ENCODE results near the gene CNTFR. TPM values are rescaled to one million over a fixed set of nuclear protein-coding genes. Genes with fewer than 3 reads are reported as not detected.

Gene CNTFR
- total and polyA plus RNA-seq, 3 experiments from 2014 or later: not detected

DNA sequence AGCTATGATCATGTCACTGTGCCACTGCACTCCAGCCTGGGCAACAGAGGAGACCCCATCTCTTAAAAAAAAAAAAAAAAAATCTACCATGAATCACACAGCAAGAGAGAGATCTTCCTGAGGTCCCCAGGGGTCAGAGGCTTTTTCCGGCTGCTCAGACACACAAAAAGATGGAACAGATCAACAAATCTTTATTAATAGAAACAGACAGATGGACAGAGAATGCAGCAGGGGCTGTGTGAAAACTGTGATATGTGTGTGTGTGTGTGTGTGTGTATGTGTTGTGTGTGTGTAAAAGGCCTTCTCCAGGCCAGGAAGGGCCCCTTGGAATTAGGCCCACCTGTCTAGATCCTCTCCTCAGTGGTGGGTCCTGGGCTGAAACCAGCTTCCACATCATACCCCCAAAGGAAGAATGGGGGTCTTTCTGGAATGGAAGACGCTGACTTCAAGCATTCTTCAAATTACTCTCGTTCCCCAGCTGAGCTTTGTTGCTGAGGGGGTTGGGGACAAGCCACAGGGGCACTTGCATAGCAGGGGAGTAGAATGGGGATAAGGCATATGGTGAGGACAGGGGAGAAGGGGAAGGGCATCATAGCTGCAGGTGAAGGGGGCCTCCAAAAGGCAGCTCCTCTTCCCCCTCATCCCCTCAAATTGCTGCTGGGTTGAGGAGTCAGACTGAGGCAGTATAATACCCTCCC lies 45.2 kb upstream of the CNTFR start:
- H3K27ac Mint-ChIP-seq: peak overlapping the region in 3 of 8 donors; percentile 20 to 80 (median 38)

DNA sequence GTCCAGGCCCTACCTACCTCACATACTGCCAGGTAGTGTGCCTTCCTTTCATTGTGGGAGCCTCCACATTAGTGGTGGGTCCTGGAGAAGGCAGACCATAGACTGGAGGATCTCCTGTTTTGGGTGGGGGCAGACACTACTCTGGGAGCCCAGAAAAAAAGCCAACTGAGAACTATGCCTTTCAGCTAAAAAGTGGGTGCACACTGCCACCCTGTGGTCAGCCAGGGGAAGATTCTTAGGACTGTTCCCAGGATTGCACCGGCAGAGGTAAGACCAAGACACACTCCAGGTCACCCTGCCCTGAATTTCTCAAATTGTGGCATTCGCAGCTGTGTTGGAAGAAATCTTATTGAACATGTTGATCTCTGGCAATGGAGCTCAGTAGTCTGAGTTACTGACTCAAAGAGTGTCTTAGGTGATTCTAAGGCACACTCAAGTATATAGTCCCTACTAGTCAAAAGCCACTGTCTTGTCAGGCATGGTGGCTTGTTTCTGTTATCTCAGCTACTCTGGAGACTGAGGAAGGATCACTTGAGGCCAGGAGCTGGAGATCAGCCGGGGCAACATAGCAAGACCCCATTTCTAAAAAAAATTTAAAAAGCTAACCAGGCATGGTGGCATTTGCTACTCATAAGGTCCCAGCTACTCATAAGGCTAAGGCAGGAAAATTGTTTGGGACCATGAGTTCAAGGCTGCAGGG lies 44.5 kb upstream of the CNTFR start:
- H3K27me3 ChIP-seq (ENCODE audit: insufficient read depth, low read length, poor library complexity, severe bottlenecking): no peaks in the 10 kb centered on the region
- H3K27ac ChIP-seq (ENCODE audit: low read depth, low read length): no peak overlapping the region
- ChIA-PET POLR2A (interaction anchor here (0.7 to 2.8 kb wide), 4 partner anchors 14 to 23 kb away, joined by 3 to 12 read pairs (median 6); partner anchors contain the start of genes DCTN3 and RPP25L), CTCF (interaction anchor here (0.7 to 9.5 kb wide), 14 partner anchors 11 to 230 kb away, joined by 3 to 141 read pairs (median 14); partner anchors contain the start of genes CCL27, DCTN3, GALT and RPP25L)
- H3K4me3 Mint-ChIP-seq: peak overlapping the region in 3 of 7 donors; percentile 43 to 80 (median 79)
- peaks cover 6% of the 10 kb centered on the region for H3K36me3 ChIP-seq (ENCODE audit: insufficient read depth, low read length)
- H3K4me1 ChIP-seq (ENCODE audit: insufficient read depth, low read length): peaks cover 27% of the 10 kb centered on the region
- H3K4me3 ChIP-seq (ENCODE audit: low read length): no peak overlapping the region
- peak; percentile 58 to 82 (median 69) for DNase-seq
- no peaks in the 10 kb centered on the region for H3K9me3 Mint-ChIP-seq
- peaks cover 40 to 45% (median 44%) of the 10 kb centered on the region in 3 donors for H3K4me1 Mint-ChIP-seq
- peaks cover 0 to 21% (median 0%) of the 10 kb centered on the region in 3 donors for H3K36me3 Mint-ChIP-seq
- no peaks in the 10 kb centered on the region for H3K9me3 ChIP-seq (ENCODE audit: low read length)
- peak overlapping the region in 4 of 8 donors; percentile 24 to 66 (median 58) for H3K27ac Mint-ChIP-seq
- peaks cover 14 to 18% of the 10 kb centered on the region in 2 donors for H3K27me3 Mint-ChIP-seq

More for the DNA sequence above, 45.2 kb upstream of the CNTFR start:
- H3K4me3 Mint-ChIP-seq: peak overlapping the region in 1 of 7 donors; percentile 8
- peaks cover 0 to 21% (median 0%) of the 10 kb centered on the region in 3 donors for H3K36me3 Mint-ChIP-seq
- Histone ChIP-seq H3K4me3 (ENCODE audit: low read length) (no peak overlapping the region), H3K27me3 (ENCODE audit: insufficient read depth, low read length, poor library complexity, severe bottlenecking) (no peaks in the 10 kb centered on the region), H3K27ac (ENCODE audit: low read depth, low read length) (no peak overlapping the region), H3K36me3 (ENCODE audit: insufficient read depth, low read length) (peaks cover 6% of the 10 kb centered on the region), H3K9me3 (ENCODE audit: low read length) (no peaks in the 10 kb centered on the region), H3K4me1 (ENCODE audit: insufficient read depth, low read length) (peaks cover 22% of the 10 kb centered on the region)
- POLR2A ChIA-PET: interaction anchor here (0.7 to 2.8 kb wide), 4 partner anchors 15 to 24 kb away, joined by 3 to 12 read pairs (median 6); partner anchors contain the start of genes DCTN3 and RPP25L
- peaks cover 7 to 11% of the 10 kb centered on the region in 2 donors for H3K27me3 Mint-ChIP-seq
- no peak for DNase-seq
- CTCF ChIA-PET: interaction anchor here (0.7 to 9.5 kb wide), 14 partner anchors 12 to 231 kb away, joined by 3 to 141 read pairs (median 14); partner anchors contain the start of genes CCL27, DCTN3, GALT and RPP25L
- peaks cover 37 to 40% (median 39%) of the 10 kb centered on the region in 3 donors for H3K4me1 Mint-ChIP-seq
- H3K9me3 Mint-ChIP-seq: no peaks in the 10 kb centered on the region

DNA sequence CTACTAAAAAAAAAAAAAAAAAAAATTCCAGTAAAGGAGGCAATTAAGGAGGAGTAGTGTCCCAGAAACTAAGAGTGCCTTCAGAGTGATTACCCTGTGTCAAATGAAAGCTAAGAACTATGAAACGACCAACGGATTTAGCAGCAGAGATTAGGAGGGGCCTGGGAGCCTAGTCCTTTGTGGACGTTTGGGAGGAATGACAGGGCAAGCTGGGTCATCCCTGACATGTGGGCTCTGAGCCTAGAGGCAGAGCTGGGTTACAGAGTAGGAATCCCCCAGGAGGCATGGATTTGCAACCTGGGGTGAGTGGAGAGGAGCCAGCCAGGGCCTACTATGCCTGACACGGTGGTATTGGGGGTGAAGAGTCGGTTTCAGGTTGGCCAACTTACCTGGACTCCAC lies 43.6 kb upstream of the CNTFR start:
- no peak overlapping the region for H3K27ac ChIP-seq (ENCODE audit: low read depth, low read length)
- CTCF ChIA-PET: interaction anchor here (0.8 to 9.5 kb wide), 10 partner anchors 10 to 133 kb away, joined by 4 to 141 read pairs (median 20); partner anchors contain the start of genes CCL27, DCTN3, GALT and RPP25L

GRCh38 chr9:34630402-34631154 lies 41.1 kb upstream of the CNTFR start:
- peaks cover 30% of the 10 kb centered on the region for H3K27me3 ChIP-seq (ENCODE audit: insufficient read depth, low read length, poor library complexity, severe bottlenecking)

More for the DNA sequence above, 43.6 kb upstream of the CNTFR start:
- Histone ChIP-seq H3K9me3 (ENCODE audit: low read length) (no peaks in the 10 kb centered on the region), H3K4me3 (ENCODE audit: low read length) (no peak overlapping the region), H3K27me3 (ENCODE audit: insufficient read depth, low read length, poor library complexity, severe bottlenecking) (peaks cover 5% of the 10 kb centered on the region), H3K4me1 (ENCODE audit: insufficient read depth, low read length) (peaks cover 26% of the 10 kb centered on the region), H3K36me3 (ENCODE audit: insufficient read depth, low read length) (peaks cover 6% of the 10 kb centered on the region)
- H3K4me3 Mint-ChIP-seq: peak overlapping the region in 1 of 7 donors; percentile 6
- H3K4me1 Mint-ChIP-seq: peaks cover 38 to 42% (median 42%) of the 10 kb centered on the region in 3 donors
- peaks cover 0 to 21% (median 0%) of the 10 kb centered on the region in 3 donors for H3K36me3 Mint-ChIP-seq
- H3K27ac Mint-ChIP-seq: peak overlapping the region in 2 of 8 donors; percentile 10 to 11
- peaks cover 19 to 24% of the 10 kb centered on the region in 2 donors for H3K27me3 Mint-ChIP-seq
- H3K9me3 Mint-ChIP-seq: no peaks in the 10 kb centered on the region
- DNase-seq: no peak
- POLR2A ChIA-PET: interaction anchor here (1.2 to 2.8 kb wide), 3 partner anchors 13 to 22 kb away, joined by 5 to 12 read pairs (median 7); partner anchors contain the start of genes DCTN3 and RPP25L

DNA sequence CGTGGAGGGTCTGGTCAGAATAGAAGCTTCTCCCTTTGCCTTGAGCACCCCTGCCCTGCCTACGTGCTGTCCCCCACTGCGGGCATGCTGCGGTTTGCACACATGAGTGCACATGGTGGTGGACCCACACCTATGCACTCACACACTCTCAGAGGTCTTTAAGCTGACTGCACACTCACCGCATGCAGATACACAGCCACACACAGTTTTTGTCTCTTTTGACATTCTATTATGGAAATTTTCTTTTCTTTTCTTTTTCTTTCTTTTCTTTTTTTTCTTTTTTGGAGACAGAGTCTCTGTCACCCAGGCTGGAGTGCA lies 39.9 kb upstream of the CNTFR start:
- peaks cover 0 to 1% (median 0%) of the 10 kb centered on the region in 3 donors for H3K36me3 Mint-ChIP-seq
- H3K4me1 Mint-ChIP-seq: peaks cover 18 to 22% (median 20%) of the 10 kb centered on the region in 3 donors
- peak overlapping the region; percentile 80 to 91 (median 84) for H3K4me3 Mint-ChIP-seq
- H3K27me3 Mint-ChIP-seq: peaks cover 40 to 52% of the 10 kb centered on the region in 2 donors
- ChIA-PET POLR2A (no interaction called here), CTCF (interaction anchor here (0.7 to 2.5 kb wide), 4 partner anchors 9 to 17 kb away, joined by 3 to 6 read pairs (median 4); partner anchors contain the start of gene RPP25L)
- H3K4me3 ChIP-seq (ENCODE audit: low read length): peak overlapping the region; percentile 31
- no peak overlapping the region for H3K27ac ChIP-seq (ENCODE audit: low read depth, low read length)
- no peak for DNase-seq
- peak overlapping the region in 2 of 8 donors; percentile 3 to 43 for H3K27ac Mint-ChIP-seq
- H3K9me3 ChIP-seq (ENCODE audit: low read length): no peaks in the 10 kb centered on the region
- H3K9me3 Mint-ChIP-seq: no peaks in the 10 kb centered on the region
- H3K4me1 ChIP-seq (ENCODE audit: insufficient read depth, low read length): peaks cover 16% of the 10 kb centered on the region
- H3K27me3 ChIP-seq (ENCODE audit: insufficient read depth, low read length, poor library complexity, severe bottlenecking): peaks cover 37% of the 10 kb centered on the region
- H3K36me3 ChIP-seq (ENCODE audit: insufficient read depth, low read length): no peaks in the 10 kb centered on the region

More at GRCh38 chr9:34630402-34631154, 41.1 kb upstream of the CNTFR start:
- DNase-seq: no peak
- no peaks in the 10 kb centered on the region for H3K9me3 Mint-ChIP-seq
- Histone ChIP-seq H3K9me3 (ENCODE audit: low read length) (no peaks in the 10 kb centered on the region), H3K4me1 (ENCODE audit: insufficient read depth, low read length) (peaks cover 17% of the 10 kb centered on the region), H3K36me3 (ENCODE audit: insufficient read depth, low read length) (peaks cover 6% of the 10 kb centered on the region), H3K4me3 (ENCODE audit: low read length) (no peak overlapping the region), H3K27ac (ENCODE audit: low read depth, low read length) (no peak overlapping the region)
- ChIA-PET CTCF (interaction anchor here (1.5 to 9.5 kb wide), 3 partner anchors 16 to 39 kb away, joined by 3 to 141 read pairs (median 6); partner anchors contain the start of genes GALT and RPP25L), POLR2A (interaction anchor here (0.8 to 1.1 kb wide), 2 partner anchors 10 to 18 kb away, joined by 3 to 4 read pairs; partner anchors contain the start of genes DCTN3 and RPP25L)
- H3K36me3 Mint-ChIP-seq: peaks cover 0 to 9% (median 0%) of the 10 kb centered on the region in 3 donors
- peaks cover 35 to 47% of the 10 kb centered on the region in 2 donors for H3K27me3 Mint-ChIP-seq
- H3K4me1 Mint-ChIP-seq: peaks cover 21 to 27% (median 25%) of the 10 kb centered on the region in 3 donors
- peak overlapping the region in 4 of 7 donors; percentile 11 to 49 (median 43) for H3K4me3 Mint-ChIP-seq
- peak overlapping the region in 1 of 8 donors; percentile 93 for H3K27ac Mint-ChIP-seq

- peaks cover 16% of the 10 kb centered on the region for H3K4me1 ChIP-seq (ENCODE audit: insufficient read depth, low read length)
- H3K4me3 Mint-ChIP-seq: peak within 1 kb of the TSS; percentile 80 to 91 (median 84)
- peaks cover 43% of the 10 kb centered on the region for H3K27me3 ChIP-seq (ENCODE audit: insufficient read depth, low read length, poor library complexity, severe bottlenecking)
- H3K9me3 ChIP-seq (ENCODE audit: low read length): no peaks in the 10 kb centered on the region
- no peaks in the 10 kb centered on the region for H3K36me3 ChIP-seq (ENCODE audit: insufficient read depth, low read length)
- peak in 3 of 5 donors; percentile 23 to 34 (median 33) for DNase-seq
- CTCF ChIA-PET: interaction anchor here (0.7 to 2.5 kb wide), 5 partner anchors 9 to 17 kb away, joined by 3 to 6 read pairs (median 4); partner anchors contain the start of genes DCTN3 and RPP25L
- H3K27ac ChIP-seq (ENCODE audit: low read depth, low read length): no peak within 1 kb of the TSS
- H3K4me3 ChIP-seq (ENCODE audit: low read length): peak within 1 kb of the TSS; percentile 45
- POLR2A ChIA-PET: no interaction called here
- H3K27ac Mint-ChIP-seq: peak within 1 kb of the TSS in 5 of 8 donors; percentile 3 to 51 (median 35)
- H3K27me3 Mint-ChIP-seq: peaks cover 42 to 58% of the 10 kb centered on the region in 2 donors
- H3K4me1 Mint-ChIP-seq: peaks cover 16 to 22% (median 19%) of the 10 kb centered on the region in 3 donors
- no peaks in the 10 kb centered on the region for H3K36me3 Mint-ChIP-seq
- no peaks in the 10 kb centered on the region for H3K9me3 Mint-ChIP-seq
Measured at GRCh38 chr9:34628656-34629490, 39.3 kb upstream of the CNTFR start, which contains the start of gene ARID3C. ARID3C (minus strand) TSS chr9:34629066; CDS start chr9:34628014, 1,052 bp downstream.

Measured in CD8-positive, alpha-beta memory T cell (primary cell).